Measurements from ENCODE around the gene KIFBP.

DNA sequence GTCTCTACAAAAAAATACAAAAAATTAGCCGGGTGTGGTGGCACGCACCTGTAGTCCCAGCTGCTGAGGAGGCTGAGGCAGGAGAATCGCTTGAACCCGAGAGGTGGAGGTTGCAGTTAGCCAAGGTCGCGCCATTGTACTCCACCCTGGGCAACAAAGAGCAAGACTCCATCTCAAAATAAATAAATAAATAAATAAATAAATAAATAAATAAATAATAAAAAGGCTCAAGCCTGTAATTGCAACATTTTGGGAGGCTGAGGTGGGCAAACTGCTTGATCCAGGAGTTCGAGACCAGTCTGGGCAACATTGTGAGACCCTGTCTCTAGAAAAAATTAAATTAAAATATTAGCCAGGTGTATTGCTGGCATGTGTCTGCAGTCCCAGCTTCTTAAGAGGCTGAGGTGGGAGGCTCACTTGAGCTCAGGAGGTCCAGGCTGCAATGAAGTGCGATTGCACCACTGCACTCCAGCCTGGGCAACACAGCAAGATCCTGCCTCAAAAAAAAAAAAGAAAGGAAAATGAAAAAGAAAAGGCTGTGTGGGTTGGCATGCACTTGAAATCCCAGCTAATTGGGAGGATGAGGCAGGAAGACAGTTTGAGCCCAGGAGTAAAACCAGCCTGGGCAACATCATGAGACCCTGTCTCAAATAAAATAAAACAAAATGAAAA is 71.7 kb downstream of the KIFBP start:
- TF ChIP-seq JUND (IDR thresholded peaks at IDR 0.05; ENCODE audit: borderline replicate concordance, low read depth, low read length): no peak
- no peak for TF ChIP-seq JUND (tag; IDR thresholded peaks at IDR 0.05; ENCODE audit: borderline replicate concordance, low read depth, low read length)
- TF ChIP-seq RNF2 (IDR thresholded peaks at IDR 0.05): no peak
- no peak for TF ChIP-seq CBX5 (IDR thresholded peaks at IDR 0.05; ENCODE audit: borderline replicate concordance, low read depth)
- no peak for TF ChIP-seq SMAD1 (IDR thresholded peaks at IDR 0.05; ENCODE audit: low read depth, low read length, partially characterized antibody)
- TF ChIP-seq, protein P1, sequence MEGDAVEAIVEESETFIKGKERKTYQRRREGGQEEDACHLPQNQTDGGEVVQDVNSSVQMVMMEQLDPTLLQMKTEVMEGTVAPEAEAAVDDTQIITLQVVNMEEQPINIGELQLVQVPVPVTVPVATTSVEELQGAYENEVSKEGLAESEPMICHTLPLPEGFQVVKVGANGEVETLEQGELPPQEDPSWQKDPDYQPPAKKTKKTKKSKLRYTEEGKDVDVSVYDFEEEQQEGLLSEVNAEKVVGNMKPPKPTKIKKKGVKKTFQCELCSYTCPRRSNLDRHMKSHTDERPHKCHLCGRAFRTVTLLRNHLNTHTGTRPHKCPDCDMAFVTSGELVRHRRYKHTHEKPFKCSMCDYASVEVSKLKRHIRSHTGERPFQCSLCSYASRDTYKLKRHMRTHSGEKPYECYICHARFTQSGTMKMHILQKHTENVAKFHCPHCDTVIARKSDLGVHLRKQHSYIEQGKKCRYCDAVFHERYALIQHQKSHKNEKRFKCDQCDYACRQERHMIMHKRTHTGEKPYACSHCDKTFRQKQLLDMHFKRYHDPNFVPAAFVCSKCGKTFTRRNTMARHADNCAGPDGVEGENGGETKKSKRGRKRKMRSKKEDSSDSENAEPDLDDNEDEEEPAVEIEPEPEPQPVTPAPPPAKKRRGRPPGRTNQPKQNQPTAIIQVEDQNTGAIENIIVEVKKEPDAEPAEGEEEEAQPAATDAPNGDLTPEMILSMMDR (IDR thresholded peaks at IDR 0.05 in 2 of 3, conservative IDR thresholded peaks at IDR 0.05 in 1 of 3; ENCODE audit: insufficient read depth in 2 of 3, low read depth in 1 of 3, low read length in 3 of 3): no peak
- TF ChIP-seq STAT5B (CRISPR knock-in tag; IDR thresholded peaks at IDR 0.05): no peak
- no peak for TF ChIP-seq POLR2A (conservative IDR thresholded peaks at IDR 0.05)
- no peak for TF ChIP-seq ETS2 (tag; IDR thresholded peaks at IDR 0.05; ENCODE audit: borderline replicate concordance, poor library complexity, severe bottlenecking)

Measured in K562 (cell line).